Esophagus squamous epithelium (tissue), 5 donors: ENCODE results near the gene KCNJ1. TPM values are rescaled to one million over a fixed set of nuclear protein-coding genes. Genes with fewer than 3 reads are reported as not detected.

Source experiments
- DNase-seq: peaks from one replicate; lab custom pipeline; 2025; lab: John Stamatoyannopoulos, UW
- H3K27ac ChIP-seq, 4 donors: fragments of 200-600 bp; sonication (generic); one replicate each; pipeline ENCODE4 v1.5.1; 2016 to 2019; ENCODE audit warnings: mild to moderate bottlenecking in 1 of 4
- H3K27me3 ChIP-seq, 4 donors: fragments of 200-600 bp; sonication (generic); 1 replicate in 3 of 4; 2 replicates in 1 of 4; pipeline versions ENCODE4 v1.5.1 to v1.6.0; 2017 to 2021; ENCODE audit warnings: antibody characterized with exemption in 1 of 4
- H3K36me3 ChIP-seq, 3 donors: fragments of 200-600 bp; sonication (generic); one replicate each; pipeline ENCODE4 v1.5.1; 2016 to 2019
- H3K4me1 ChIP-seq, 3 donors: fragments of 200-600 bp; sonication (generic); one replicate each; pipeline ENCODE4 v1.5.1; 2017 to 2019
- H3K4me3 ChIP-seq, 4 donors: fragments of 200-600 bp; sonication (generic); 1 replicate in 3 of 4; 2 replicates in 1 of 4; pipeline ENCODE4 v1.5.1; 2016 to 2019; ENCODE audit warnings: mild to moderate bottlenecking in 2 of 4, moderate library complexity in 1 of 4
- H3K9me3 ChIP-seq, 3 donors: fragments of 200-600 bp; sonication (generic); one replicate each; pipeline ENCODE4 v1.5.1; 2016 to 2019
- CTCF ChIP-seq, 6 experiments: fragments of 450-650 bp in 4 of 6; fragments of 200-600 bp in 2 of 6; sonication (generic) in 2 of 6; IDR thresholded peaks; one replicate each; pipeline ENCODE4 v1.5.1; 2016 to 2019; ENCODE audit warnings: antibody characterized with exemption in 6 of 6, mild to moderate bottlenecking in 4 of 6, moderate library complexity in 4 of 6
- POLR2A ChIP-seq, 4 donors: fragments of 450-650 bp; IDR thresholded peaks; one replicate each; pipeline ENCODE4 v1.6.1; 2017; ENCODE audit warnings: antibody characterized with exemption in 4 of 4, mild to moderate bottlenecking in 4 of 4, moderate library complexity in 3 of 4
- WGBS, 2 donors: methylation state at CpG; one replicate each; pipeline ENCODE4 v1.1.5; 2018; 5-methylcytosine and 5-hydroxymethylcytosine counted together
- intact Hi-C: fragments of 100-400 bp; cut with DNase I; formaldehyde crosslinking; loops from one replicate; pipeline ENCODE4 v1.15.0; 2022
- total RNA-seq, 4 donors: library from RNA; depleted of rRNA; stranded (reverse); fragments of >200 nt; gene quantifications; one replicate each; pipeline ENCODE4 v1.1.0, GENCODE V29; 2016
- donor health status: DM: yes; HTN: yes; CAD: no.

Gene KCNJ1
- total RNA-seq, 4 donors from 2014 or later: under 0.01 to 1.3 TPM; not detected in 2

- no peak for DNase-seq
- Histone ChIP-seq H3K4me3 (peak overlapping the region in 1 of 4 donors; percentile 44), H3K27ac (peak overlapping the region in 1 of 4 donors; percentile 4), H3K36me3 (no peaks in the 10 kb centered on the region), H3K4me1 (peaks cover 0 to 18% (median 0%) of the 10 kb centered on the region in 3 donors), H3K27me3 (no peaks in the 10 kb centered on the region), H3K9me3 (no peaks in the 10 kb centered on the region)
- TF ChIP-seq POLR2A (IDR thresholded peaks at IDR 0.05): no peak
- TF ChIP-seq CTCF (IDR thresholded peaks at IDR 0.05): peak; percentile 83 to 94 (median 85)
- intact Hi-C loops: no loop called here
- WGBS, 2 donors: 21 to 31% methylated on average over 12 to 14 of the region's 14 CpGs
Measured at GRCh38 chr11:128831174-128832120, 35.6 kb downstream of the KCNJ1 start.

GRCh38 chr11:128830290-128831173 is 36.6 kb downstream of the KCNJ1 start:
- peak overlapping the region in 1 of 4 donors; percentile 4 for H3K27ac ChIP-seq

GRCh38 chr11:128828350-128828749 is 38.7 kb downstream of the KCNJ1 start:
- Histone ChIP-seq H3K27me3 (peaks cover 0 to 21% (median 0%) of the 10 kb centered on the region in 4 donors), H3K27ac (no peak overlapping the region), H3K4me3 (no peak overlapping the region), H3K9me3 (no peaks in the 10 kb centered on the region), H3K36me3 (no peaks in the 10 kb centered on the region), H3K4me1 (peaks cover 0 to 21% (median 3%) of the 10 kb centered on the region in 3 donors)
- intact Hi-C loops: loop anchor here (10.0 kb wide), 2 partner anchors 174 to 534 kb away; no protein-coding TSS in a partner anchor
- DNase-seq: no peak
- 64 to 85% methylated on average over 3 to 4 of the region's 4 CpGs for WGBS, 2 donors
- no peak for TF ChIP-seq CTCF (IDR thresholded peaks at IDR 0.05)
- TF ChIP-seq POLR2A (IDR thresholded peaks at IDR 0.05): no peak

More at GRCh38 chr11:128830290-128831173, 36.6 kb downstream of the KCNJ1 start:
- no peak for DNase-seq
- Histone ChIP-seq H3K4me3 (peak overlapping the region in 1 of 4 donors; percentile 44), H3K36me3 (no peaks in the 10 kb centered on the region), H3K27me3 (no peaks in the 10 kb centered on the region), H3K9me3 (no peaks in the 10 kb centered on the region), H3K4me1 (peaks cover 0 to 14% (median 0%) of the 10 kb centered on the region in 3 donors)
- WGBS, 2 donors: 72 to 73% methylated on average over 11 of the region's 11 CpGs
- TF ChIP-seq POLR2A (IDR thresholded peaks at IDR 0.05) (no peak), CTCF (IDR thresholded peaks at IDR 0.05) (no peak)
- intact Hi-C loops: no loop called here

GRCh38 chr11:128827191-128827893 is 39.8 kb downstream of the KCNJ1 start:
- H3K9me3 ChIP-seq: no peaks in the 10 kb centered on the region
- 80 to 92% methylated on average over 6 of the region's 7 CpGs for WGBS, 2 donors
- DNase-seq: no peak
- peaks cover 0 to 27% (median 0%) of the 10 kb centered on the region in 4 donors for H3K27me3 ChIP-seq
- intact Hi-C loops: loop anchor here (10.0 kb wide), 2 partner anchors 173 to 533 kb away; no protein-coding TSS in a partner anchor
- H3K4me3 ChIP-seq: no peak overlapping the region
- TF ChIP-seq POLR2A (IDR thresholded peaks at IDR 0.05) (no peak), CTCF (IDR thresholded peaks at IDR 0.05) (no peak)
- H3K36me3 ChIP-seq: no peaks in the 10 kb centered on the region
- no peak overlapping the region for H3K27ac ChIP-seq
- peaks cover 0 to 21% (median 3%) of the 10 kb centered on the region in 3 donors for H3K4me1 ChIP-seq
